GM12878 (cell line): ENCODE measurements around the gene C19orf44. TPM values are rescaled to one million over a fixed set of nuclear protein-coding genes. Genes with fewer than 3 reads are reported as not detected.

ENCODE experiments used
- ATAC-seq: fragments of 200-7000 bp; cut with Tn5 transposase; 3 replicates; pipeline ENCODE4 v1.9.1; 2020; ENCODE audit warnings: mild to moderate bottlenecking, moderate library complexity
- BruUV-seq: library from RNA; stranded (reverse); fragments of 400-500 nt; replicated peaks from 2 replicates; lab custom pipeline; 2021; lab: Mats Ljungman, UMichigan
- CTCF ChIA-PET: fragments of 300-600 bp; sonication (Branson Sonifier 250); formaldehyde crosslinking; extraction: SDS; loops from one replicate; lab custom pipeline; 2021; ENCODE audit warnings: inconsistent platforms; lab: Yijun Ruan, JAX
- POLR2A ChIA-PET: fragments of 350-600 bp; formaldehyde crosslinking; extraction: SDS; loops from one replicate; lab custom pipeline; 2021; ENCODE audit warnings: inconsistent platforms; lab: Charles Lee
- RAD21 ChIA-PET: fragments of 300-600 bp; sonication (Branson Sonifier 250); formaldehyde crosslinking; loops from one replicate; lab custom pipeline; 2023; ENCODE audit warnings: antibody characterized with exemption; ENCODE audit not compliant: unreplicated experiment; lab: Charles Lee
- SMC1A ChIA-PET: fragments of 300-600 bp; sonication (Branson Sonifier 250); formaldehyde crosslinking; loops from one replicate; lab custom pipeline; 2023; ENCODE audit not compliant: unreplicated experiment, uncharacterized antibody; lab: Charles Lee
- DNase-seq: peaks from one replicate; pipeline ENCODE4 v3.0.0-alpha.2; 2011; ENCODE audit warnings: low read depth, low spot score
- FAIRE-seq: peaks from 3 replicates; lab custom pipeline; 2011; peaks lifted over from hg19 to GRCh38; lab: Jason Lieb, UNC
- H2AFZ ChIP-seq: 2 replicates; pipeline ENCODE4 v1.6.0; 2011; ENCODE audit warnings: low read depth, low read length, control low read depth; ENCODE audit not compliant: control insufficient read depth
- H3K27ac ChIP-seq: 2 replicates; pipeline ENCODE4 v1.5.1; 2011; ENCODE audit warnings: control low read depth; ENCODE audit not compliant: control insufficient read depth, insufficient read depth
- H3K27me3 ChIP-seq, 2 experiments: replicated peaks in 1 of 2; 2 replicates each; pipeline versions ENCODE4 v1.6.0 to v1.6.1; 2011; ENCODE audit warnings: low read length in 1 of 2; ENCODE audit not compliant: control insufficient read depth in 2 of 2, insufficient read depth in 2 of 2
- H3K36me3 ChIP-seq, 2 experiments: 2 replicates each; pipeline ENCODE4 v1.5.1; 2011; ENCODE audit warnings: low read length in 1 of 2; ENCODE audit not compliant: control insufficient read depth in 2 of 2, insufficient read depth in 2 of 2
- H3K4me1 ChIP-seq: 2 replicates; pipeline ENCODE4 v1.6.1; 2011; ENCODE audit warnings: mild to moderate bottlenecking, low read length, moderate library complexity, mixed read lengths; ENCODE audit not compliant: control insufficient read depth, insufficient read depth
- H3K4me2 ChIP-seq: 2 replicates; pipeline ENCODE4 v1.6.0; 2011; ENCODE audit warnings: control low read depth; ENCODE audit not compliant: control insufficient read depth, insufficient read depth
- H3K4me3 ChIP-seq: fragments of 200-600 bp; sonication (generic); 2 replicates; pipeline ENCODE4 v1.5.1; 2016
- H3K79me2 ChIP-seq: 2 replicates; pipeline ENCODE4 v1.6.0; 2011; ENCODE audit warnings: low read length; ENCODE audit not compliant: control insufficient read depth, insufficient read depth
- H3K9ac ChIP-seq: 2 replicates; pipeline ENCODE4 v1.8.0; 2011; ENCODE audit warnings: low read length, control low read depth, mixed read lengths; ENCODE audit not compliant: control insufficient read depth, insufficient read depth
- H3K9me3 ChIP-seq: replicated peaks from 3 replicates; pipeline ENCODE4 v1.5.1; 2011; ENCODE audit warnings: mild to moderate bottlenecking, low read length; ENCODE audit not compliant: control insufficient read depth, insufficient read depth
- H4K20me1 ChIP-seq: 2 replicates; pipeline ENCODE4 v1.6.0; 2011; ENCODE audit not compliant: control insufficient read depth, insufficient read depth
- ASH2L ChIP-seq: fragments of 300-600, 200-600 bp; sonication (generic); IDR thresholded peaks from 2 replicates; pipeline ENCODE4 v1.6.1; 2017; ENCODE audit warnings: low read depth, mild to moderate bottlenecking, borderline replicate concordance
- ATF2 ChIP-seq: IDR thresholded peaks from 2 replicates; pipeline ENCODE4 v1.6.1; 2012; ENCODE audit warnings: low read length, inconsistent platforms
- ATF7 ChIP-seq: fragments of 450-650 bp; IDR thresholded peaks from 2 replicates; pipeline ENCODE4 v1.6.1; 2016; ENCODE audit warnings: low read depth, mild to moderate bottlenecking
- EED ChIP-seq: sonication (generic); IDR thresholded peaks from 2 replicates; pipeline ENCODE4 v1.6.1; 2016; ENCODE audit warnings: antibody characterized with exemption, low read depth
- HSF1 ChIP-seq: fragments of 150-350 bp; IDR thresholded peaks from 2 replicates; pipeline ENCODE4 v1.6.1; 2014; ENCODE audit warnings: mild to moderate bottlenecking, low read depth, low read length
- IKZF2 ChIP-seq, 2 experiments: fragments of 450-650 bp; IDR thresholded peaks; 2 replicates each; pipeline ENCODE4 v1.6.1; 2017; ENCODE audit warnings: mild to moderate bottlenecking in 2 of 2, moderate library complexity in 2 of 2
- MTA3 ChIP-seq: IDR thresholded peaks from 2 replicates; pipeline ENCODE4 v1.6.1; 2012; ENCODE audit warnings: low read length, inconsistent platforms, borderline replicate concordance
- PML ChIP-seq: IDR thresholded peaks from 2 replicates; pipeline ENCODE4 v1.6.1; 2012; ENCODE audit warnings: low read length, inconsistent platforms
- RAD21 ChIP-seq: IDR thresholded peaks from 2 replicates; pipeline ENCODE4 v1.6.1; 2011; ENCODE audit warnings: mild to moderate bottlenecking, low read depth, low read length, moderate library complexity; ENCODE audit not compliant: insufficient read depth
- RCOR1 ChIP-seq: conservative IDR thresholded peaks from 2 replicates; pipeline ENCODE4 v1.6.1; 2012; ENCODE audit warnings: low read depth, low read length, improper control_type of control experiment
- USF1 ChIP-seq: IDR thresholded peaks from 2 replicates; pipeline ENCODE4 v1.6.1; 2011; ENCODE audit warnings: borderline replicate concordance, low read depth, mild to moderate bottlenecking, moderate library complexity, mixed read lengths, low read length; ENCODE audit not compliant: insufficient read depth; ENCODE audit errors: extremely low read length
- ZNF384 ChIP-seq: IDR thresholded peaks from 2 replicates; pipeline ENCODE4 v1.6.1; 2012; ENCODE audit warnings: low read depth, mild to moderate bottlenecking, low read length, improper control_type of control experiment, borderline replicate concordance
- ZSCAN29 ChIP-seq: fragments of 450-650 bp; IDR thresholded peaks from 2 replicates; pipeline ENCODE4 v1.6.1; 2017; ENCODE audit warnings: mild to moderate bottlenecking, moderate library complexity
- WGBS: methylation state at CpG from one replicate; pipeline ENCODE4 v1.1.6; 2016; ENCODE audit warnings: low lambda C conversion rate; ENCODE audit not compliant: insufficient replicate concordance, insufficient coverage; ENCODE audit errors: missing lambda C conversion rate; 5-methylcytosine and 5-hydroxymethylcytosine counted together
- in situ Hi-C: fragments of 300-500 bp; cut with MboI; formaldehyde crosslinking; loops from 9 replicates; pipeline ENCODE4 v1.14.3; 2018; ENCODE audit warnings: mixed read lengths
- intact Hi-C: fragments of 100-400 bp; cut with micrococcal nuclease; formaldehyde crosslinking; loops from one replicate; pipeline ENCODE4 v1.14.2; 2022; ENCODE audit not compliant: unreplicated experiment
- polyA plus RNA-seq, 11 experiments: library from polyadenylated mRNA; depleted of rRNA in 4 of 11; unstranded in 6 of 11; stranded (reverse) in 5 of 11; fragments of >200 nt; fragmentation: Nextera tagmentation in 4 of 11; fragmentation: Illumina TruSeq in 1 of 11; extraction: Ambion mirVana in 4 of 11; extraction: Trizol in 1 of 11; gene quantifications; 1 replicate in 1 of 11; 2 replicates in 10 of 11; pipeline versions ENCODE4 v1.2.1 to v1.2.3, GENCODE V29; 2011 to 2016; ENCODE audit warnings: inconsistent platforms in 2 of 11, missing spikeins in 2 of 11, low read depth in 1 of 11
- total RNA-seq, 4 experiments: library from RNA; depleted of rRNA in 3 of 4; stranded (reverse); fragments of >200 nt in 3 of 4; fragmentation: Illumina TruSeq in 1 of 4; extraction: Trizol in 1 of 4; gene quantifications; 2 replicates each; pipeline versions ENCODE4 v1.2.1 to v1.2.3, GENCODE V29; 2013 to 2021

The C19orf44 gene
- total and polyA plus RNA-seq, 10 of the 15 experiments (the other 5 are each of a cell fraction or from before 2014, with no cell fraction given): 0.26 to 5.2 (median 3.6) TPM

- no peaks in the 10 kb centered on the region; the same call in 1 of the 2 replicates for H4K20me1 ChIP-seq
- DNase-seq (no peak), FAIRE-seq (no peak), ATAC-seq (no peak)
- H3K27me3 ChIP-seq: no peaks in the 10 kb centered on the region
- H3K4me2 ChIP-seq: no peak overlapping the region
- H3K27ac ChIP-seq: no peak overlapping the region
- H3K9ac ChIP-seq: no peak overlapping the region
- WGBS: 98% methylated on average over 3 of the region's 3 CpGs
- SMC1A ChIA-PET: interaction anchor here (0.7 to 1.2 kb wide), 2 partner anchors 8 to 10 kb away, joined by 3 read pairs; no protein-coding TSS in a partner anchor
- in situ Hi-C loops (no loop called here), intact Hi-C loops (no loop called here)
- H3K9me3 ChIP-seq: no peaks in the 10 kb centered on the region
- no peak overlapping the region for H3K4me3 ChIP-seq
- H2AFZ ChIP-seq: no peak overlapping the region
- peaks cover 0 to 1% of the 10 kb centered on the region in 2 experiments; a peak in 3 of 4 replicates for H3K36me3 ChIP-seq
- POLR2A ChIA-PET: no interaction called here
- TF ChIP-seq ASH2L: no peak
- no peak for TF ChIP-seq EED
- TF ChIP-seq IKZF2 (IDR thresholded peaks at IDR 0.05): no peak
- TF ChIP-seq ATF7: no peak
- no peak for TF ChIP-seq HSF1
- TF ChIP-seq MTA3: no peak
- no peak for TF ChIP-seq ATF2
- TF ChIP-seq ZNF384: no peak
- no peak for TF ChIP-seq USF1
- no peak for TF ChIP-seq RAD21
- no peak for TF ChIP-seq ZSCAN29
- TF ChIP-seq PML: no peak
- no peak for TF ChIP-seq RCOR1
- RAD21 ChIA-PET: interaction anchor here (1.2 kb wide), 1 partner anchor 9 kb away, joined by 3 read pairs; no protein-coding TSS in a partner anchor
- no TSS peak for BruUV-seq
- H3K79me2 ChIP-seq: peaks cover 87% of the 10 kb centered on the region
- CTCF ChIA-PET: no interaction called here
- H3K4me1 ChIP-seq: peaks cover 38% of the 10 kb centered on the region
Observed at GRCh38 chr19:16459680-16460079, 36.5 kb upstream of the C19orf44 start.
